Esophagus muscularis mucosa (tissue), 4 donors: ENCODE results near the gene RBP3. TPM values are rescaled to one million over a fixed set of nuclear protein-coding genes. Genes with fewer than 3 reads are reported as not detected.

Experiments used
- DNase-seq: peaks from one replicate; pipeline ENCODE4 v3.0.0-alpha.2; 2017; ENCODE audit errors: extremely low spot score
- H3K27ac ChIP-seq, 4 donors: fragments of 200-600 bp; sonication (generic); replicated peaks in 1 of 4; 1 replicate in 3 of 4; 2 replicates in 1 of 4; pipeline ENCODE4 v1.5.1; 2016 to 2019; ENCODE audit warnings: mild to moderate bottlenecking in 1 of 4
- H3K27me3 ChIP-seq, 4 donors: fragments of 200-600 bp; sonication (generic); one replicate each; pipeline versions ENCODE4 v1.5.1 to v1.6.0; 2016 to 2019
- H3K36me3 ChIP-seq, 4 donors: fragments of 200-600 bp; sonication (generic); one replicate each; pipeline ENCODE4 v1.5.1; 2016 to 2019
- H3K4me1 ChIP-seq, 4 donors: fragments of 200-600 bp; sonication (generic); one replicate each; pipeline ENCODE4 v1.5.1; 2016 to 2019
- H3K4me3 ChIP-seq, 4 donors: fragments of 200-600 bp; sonication (generic); 1 replicate in 2 of 4; 2 replicates in 2 of 4; pipeline ENCODE4 v1.5.1; 2016 to 2019; ENCODE audit warnings: mild to moderate bottlenecking in 4 of 4, moderate library complexity in 1 of 4
- H3K9me3 ChIP-seq, 4 donors: fragments of 200-600 bp; sonication (generic); 1 replicate in 3 of 4; 2 replicates in 1 of 4; pipeline ENCODE4 v1.5.1; 2016 to 2019
- CTCF ChIP-seq, 3 experiments: fragments of 200-600 bp in 2 of 3; fragments of 450-650 bp in 1 of 3; sonication (generic) in 2 of 3; IDR thresholded peaks; one replicate each; pipeline ENCODE4 v1.5.1; 2017 to 2019; ENCODE audit warnings: antibody characterized with exemption in 3 of 3, mild to moderate bottlenecking in 2 of 3, moderate library complexity in 1 of 3
- EP300 ChIP-seq: sonication (generic); formaldehyde crosslinking; IDR thresholded peaks from one replicate; pipeline ENCODE4 v1.6.1; 2017; ENCODE audit warnings: antibody characterized with exemption
- POLR2A ChIP-seq: fragments of 450-650 bp; IDR thresholded peaks from one replicate; pipeline ENCODE4 v1.6.1; 2017; ENCODE audit warnings: antibody characterized with exemption, moderate library complexity, mild to moderate bottlenecking, low read depth
- POLR2AphosphoS5 ChIP-seq, 2 donors: sonication (generic); formaldehyde crosslinking; IDR thresholded peaks; one replicate each; pipeline ENCODE4 v1.6.1; 2017; ENCODE audit warnings: antibody characterized with exemption in 2 of 2
- WGBS: methylation state at CpG from one replicate; pipeline ENCODE4 v1.1.5; 2018; 5-methylcytosine and 5-hydroxymethylcytosine counted together
- intact Hi-C: fragments of 100-400 bp; cut with DNase I; formaldehyde crosslinking; loops from one replicate; pipeline ENCODE4 v1.15.1; 2023
- total RNA-seq, 4 donors: library from RNA; depleted of rRNA; stranded (reverse); fragments of >200 nt; gene quantifications; one replicate each; pipeline versions ENCODE4 v1.1.0 to v1.2.1, GENCODE V29; 2016

Gene RBP3
- total RNA-seq, 4 donors from 2014 or later, result under 0.01 to 0.06 TPM; not detected in 2

- Histone ChIP-seq H3K27me3 (no peaks in the 10 kb centered on the region), H3K36me3 (no peaks in the 10 kb centered on the region), H3K4me1 (peaks cover 14 to 28% (median 23%) of the 10 kb centered on the region in 4 donors), H3K9me3 (no peaks in the 10 kb centered on the region), H3K27ac (peak overlapping the region in 1 of 4 donors; percentile 1), H3K4me3 (no peak overlapping the region)
- peak; percentile 77 for DNase-seq
- WGBS, result 92% methylated on average over 3 of the region's 6 CpGs
- TF ChIP-seq POLR2AphosphoS5 (IDR thresholded peaks at IDR 0.05) (no peak), CTCF (IDR thresholded peaks at IDR 0.05) (no peak), POLR2A (no peak), EP300 (no peak)
- intact Hi-C loops, result loop anchor here (5.0 kb wide), 1 partner anchor 54 kb away; no protein-coding TSS in a partner anchor
Observed at GRCh38 chr10:47403446-47404318, 55.5 kb downstream of the RBP3 start.

- peak; percentile 66 for DNase-seq
- Histone ChIP-seq H3K27me3 (no peaks in the 10 kb centered on the region), H3K27ac (no peak overlapping the region), H3K4me3 (no peak overlapping the region), H3K9me3 (no peaks in the 10 kb centered on the region), H3K36me3 (no peaks in the 10 kb centered on the region), H3K4me1 (peaks cover 14 to 28% (median 23%) of the 10 kb centered on the region in 4 donors)
- 88% methylated on average over 6 of the region's 6 CpGs for WGBS
- TF ChIP-seq CTCF (IDR thresholded peaks at IDR 0.05) (no peak), EP300 (no peak), POLR2A (no peak), POLR2AphosphoS5 (IDR thresholded peaks at IDR 0.05) (no peak)
- intact Hi-C loops, result loop anchor here (5.0 kb wide), 1 partner anchor 53 kb away; no protein-coding TSS in a partner anchor
Observed at GRCh38 chr10:47404446-47404845, 56.3 kb downstream of the RBP3 start.

GRCh38 chr10:47404937-47405336 lies 56.8 kb downstream of the RBP3 start:
- TF ChIP-seq POLR2A (no peak), CTCF (IDR thresholded peaks at IDR 0.05) (no peak), POLR2AphosphoS5 (IDR thresholded peaks at IDR 0.05) (no peak), EP300 (no peak)
- Histone ChIP-seq H3K27ac (no peak overlapping the region), H3K27me3 (no peaks in the 10 kb centered on the region), H3K4me1 (peaks cover 14 to 28% (median 23%) of the 10 kb centered on the region in 4 donors), H3K36me3 (no peaks in the 10 kb centered on the region), H3K4me3 (no peak overlapping the region), H3K9me3 (no peaks in the 10 kb centered on the region)
- intact Hi-C loops, result loop anchor here (5.0 kb wide), 1 partner anchor 52 kb away; no protein-coding TSS in a partner anchor
- WGBS, result 100% methylated on average over 2 of the region's 2 CpGs
- DNase-seq, result no peak

GRCh38 chr10:47405857-47406547 lies 57.8 kb downstream of the RBP3 start:
- WGBS, result 98% methylated on average over 11 of the region's 11 CpGs
- Histone ChIP-seq H3K27ac (no peak overlapping the region), H3K4me3 (no peak overlapping the region), H3K4me1 (peaks cover 14 to 28% (median 23%) of the 10 kb centered on the region in 4 donors), H3K27me3 (no peaks in the 10 kb centered on the region), H3K9me3 (no peaks in the 10 kb centered on the region), H3K36me3 (no peaks in the 10 kb centered on the region)
- TF ChIP-seq POLR2A (no peak), POLR2AphosphoS5 (IDR thresholded peaks at IDR 0.05) (no peak), CTCF (IDR thresholded peaks at IDR 0.05) (no peak), EP300 (no peak)
- peak; percentile 90 for DNase-seq
- intact Hi-C loops, result no loop called here
